ENCODE data around the gene TTC39B.

The TTC39B gene

DNA sequence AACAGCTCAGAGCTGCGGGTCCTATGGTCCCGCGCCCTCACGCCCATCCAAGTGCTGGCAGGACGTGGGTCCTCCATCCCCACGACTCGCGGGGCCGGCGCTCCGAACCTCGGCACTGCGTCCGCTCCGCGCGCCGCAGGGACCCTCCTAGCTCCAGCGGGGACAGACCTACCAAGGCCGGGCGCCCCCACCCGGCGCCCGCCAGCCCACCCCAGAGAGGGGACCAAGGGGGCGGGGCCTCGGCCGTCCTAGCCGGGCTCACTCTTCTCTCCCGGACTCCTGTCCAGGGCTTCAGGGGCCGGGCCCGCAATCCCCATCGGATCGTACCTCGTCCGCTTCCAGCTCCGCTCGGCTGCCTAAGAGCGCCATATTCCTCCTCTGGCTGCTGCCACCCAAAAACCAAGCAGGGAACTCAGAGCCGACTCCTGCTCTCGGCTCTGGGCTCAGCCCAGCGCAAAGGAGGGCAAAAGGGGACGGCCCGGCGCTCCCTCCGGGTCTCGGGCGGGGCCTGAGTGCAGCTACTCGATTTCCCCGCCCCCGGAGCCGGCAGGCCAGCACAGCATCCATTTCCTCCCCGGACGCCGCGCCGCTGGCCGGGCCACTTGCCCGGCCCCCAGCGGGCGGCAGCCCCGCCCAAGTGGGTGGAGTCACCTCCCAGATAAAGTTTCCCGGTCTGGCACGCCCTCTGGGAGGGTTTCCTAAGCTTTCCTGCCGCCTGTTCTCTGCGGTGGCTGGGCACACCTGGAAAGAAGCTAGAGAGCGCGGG lies at the start of gene TTC39B:
TTC39B (minus strand) TSS at position 460 of the 766 bp plus-strand sequence; CDS start at position 369, 91 bp downstream.
- H3F3A ChIP-seq (ENCODE audit: insufficient read depth, low read length), result no peaks in the 10 kb centered on the region
- no peak for TF ChIP-seq EZH2 (IDR thresholded peaks at IDR 0.05; ENCODE audit: borderline replicate concordance, low read length)
- TF ChIP-seq, protein P1, sequence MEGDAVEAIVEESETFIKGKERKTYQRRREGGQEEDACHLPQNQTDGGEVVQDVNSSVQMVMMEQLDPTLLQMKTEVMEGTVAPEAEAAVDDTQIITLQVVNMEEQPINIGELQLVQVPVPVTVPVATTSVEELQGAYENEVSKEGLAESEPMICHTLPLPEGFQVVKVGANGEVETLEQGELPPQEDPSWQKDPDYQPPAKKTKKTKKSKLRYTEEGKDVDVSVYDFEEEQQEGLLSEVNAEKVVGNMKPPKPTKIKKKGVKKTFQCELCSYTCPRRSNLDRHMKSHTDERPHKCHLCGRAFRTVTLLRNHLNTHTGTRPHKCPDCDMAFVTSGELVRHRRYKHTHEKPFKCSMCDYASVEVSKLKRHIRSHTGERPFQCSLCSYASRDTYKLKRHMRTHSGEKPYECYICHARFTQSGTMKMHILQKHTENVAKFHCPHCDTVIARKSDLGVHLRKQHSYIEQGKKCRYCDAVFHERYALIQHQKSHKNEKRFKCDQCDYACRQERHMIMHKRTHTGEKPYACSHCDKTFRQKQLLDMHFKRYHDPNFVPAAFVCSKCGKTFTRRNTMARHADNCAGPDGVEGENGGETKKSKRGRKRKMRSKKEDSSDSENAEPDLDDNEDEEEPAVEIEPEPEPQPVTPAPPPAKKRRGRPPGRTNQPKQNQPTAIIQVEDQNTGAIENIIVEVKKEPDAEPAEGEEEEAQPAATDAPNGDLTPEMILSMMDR (IDR thresholded peaks at IDR 0.05; ENCODE audit: low read length), result no peak
- H3K4me2 ChIP-seq (ENCODE audit: low read length), result peak within 1 kb of the TSS; percentile 83
- no peaks in the 10 kb centered on the region for H3K9me3 ChIP-seq (ENCODE audit: low read length)
- no peaks in the 10 kb centered on the region for H4K20me1 ChIP-seq (ENCODE audit: insufficient read depth, low read length)
- H3K27ac ChIP-seq (ENCODE audit: low read depth, low read length, poor library complexity, severe bottlenecking), result no peak within 1 kb of the TSS
- H3K79me2 ChIP-seq (ENCODE audit: insufficient read depth, low read length), result no peaks in the 10 kb centered on the region
- H3K4me1 ChIP-seq (ENCODE audit: insufficient read depth, low read length, severe bottlenecking), result peaks cover 9% of the 10 kb centered on the region
- peak within 1 kb of the TSS; percentile 71 for H3K4me3 ChIP-seq (ENCODE audit: low read depth, low read length, poor library complexity, severe bottlenecking)
- peak within 1 kb of the TSS; percentile 16 for H2AFZ ChIP-seq (ENCODE audit: low read length)
- H3K27me3 ChIP-seq (ENCODE audit: insufficient read depth, low read length), result no peaks in the 10 kb centered on the region
- H3K36me3 ChIP-seq (ENCODE audit: insufficient read depth, low read length), result no peaks in the 10 kb centered on the region
- H3K9ac ChIP-seq (ENCODE audit: low read length), result peak within 1 kb of the TSS; percentile 57
- H3K9me2 ChIP-seq (ENCODE audit: low read depth, low read length), result no peaks in the 10 kb centered on the region

DNA sequence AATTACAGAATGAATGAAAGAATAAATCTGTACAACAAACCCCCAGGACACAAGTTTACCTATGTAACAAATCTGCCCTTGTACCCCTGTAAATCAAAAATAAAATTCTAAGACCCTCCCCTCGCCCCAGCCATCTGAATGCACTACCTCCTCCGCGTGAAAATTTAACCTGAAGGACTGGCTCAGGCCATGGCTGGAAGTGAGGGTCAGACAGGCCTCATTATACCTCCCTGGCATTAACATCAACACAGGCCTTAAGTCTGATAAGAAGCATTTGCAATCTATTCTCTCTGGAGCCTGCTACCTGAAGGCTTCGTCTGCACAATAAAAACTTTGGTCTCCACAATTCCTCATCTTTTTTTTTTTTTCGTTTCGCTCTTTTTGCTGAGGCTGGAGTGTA lies 48.7 kb upstream of the TTC39B start:
- no peak overlapping the region for H3K9ac ChIP-seq (ENCODE audit: low read length)
- H3K9me3 ChIP-seq (ENCODE audit: low read length), result no peaks in the 10 kb centered on the region
- no peaks in the 10 kb centered on the region for H3K4me1 ChIP-seq (ENCODE audit: insufficient read depth, low read length, severe bottlenecking)
- no peaks in the 10 kb centered on the region for H4K20me1 ChIP-seq (ENCODE audit: insufficient read depth, low read length)
- H3K9me2 ChIP-seq (ENCODE audit: low read depth, low read length), result no peaks in the 10 kb centered on the region
- H3K79me2 ChIP-seq (ENCODE audit: insufficient read depth, low read length), result no peaks in the 10 kb centered on the region
- no peaks in the 10 kb centered on the region for H3F3A ChIP-seq (ENCODE audit: insufficient read depth, low read length)
- no peak overlapping the region for H3K4me3 ChIP-seq (ENCODE audit: low read depth, low read length, poor library complexity, severe bottlenecking)
- no peak overlapping the region for H2AFZ ChIP-seq (ENCODE audit: low read length)
- H3K4me2 ChIP-seq (ENCODE audit: low read length), result no peak overlapping the region
- H3K27ac ChIP-seq (ENCODE audit: low read depth, low read length, poor library complexity, severe bottlenecking), result no peak overlapping the region
- TF ChIP-seq, protein P1 (IDR thresholded peaks at IDR 0.05; ENCODE audit: low read length), result no peak
- no peak for TF ChIP-seq EZH2 (IDR thresholded peaks at IDR 0.05; ENCODE audit: borderline replicate concordance, low read length)
- H3K27me3 ChIP-seq (ENCODE audit: insufficient read depth, low read length), result no peaks in the 10 kb centered on the region
- no peaks in the 10 kb centered on the region for H3K36me3 ChIP-seq (ENCODE audit: insufficient read depth, low read length)

DNA sequence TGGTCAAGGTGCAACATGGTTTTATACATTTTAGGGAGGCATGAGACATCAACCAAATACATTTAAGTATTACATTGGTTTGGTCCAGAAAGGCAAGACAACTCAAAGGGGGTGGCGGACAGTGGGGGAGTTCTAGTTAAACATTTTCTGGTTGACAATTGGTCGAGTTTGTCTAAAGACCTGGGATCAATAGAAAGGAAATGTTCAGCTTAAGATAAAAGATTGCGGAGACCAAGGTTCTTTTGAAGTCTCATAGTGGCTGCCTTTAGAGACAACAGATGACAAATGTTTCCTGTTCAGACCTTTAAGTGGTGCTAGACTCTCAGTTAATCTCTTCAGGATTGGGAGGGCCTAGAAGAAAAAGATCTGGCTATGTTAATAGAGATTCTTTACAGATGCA lies 47.7 kb upstream of the TTC39B start:
- H3K9me2 ChIP-seq (ENCODE audit: low read depth, low read length), result no peaks in the 10 kb centered on the region
- no peaks in the 10 kb centered on the region for H3K27me3 ChIP-seq (ENCODE audit: insufficient read depth, low read length)
- H3K4me3 ChIP-seq (ENCODE audit: low read depth, low read length, poor library complexity, severe bottlenecking), result no peak overlapping the region
- H3K27ac ChIP-seq (ENCODE audit: low read depth, low read length, poor library complexity, severe bottlenecking), result no peak overlapping the region
- no peaks in the 10 kb centered on the region for H3K4me1 ChIP-seq (ENCODE audit: insufficient read depth, low read length, severe bottlenecking)
- no peaks in the 10 kb centered on the region for H3F3A ChIP-seq (ENCODE audit: insufficient read depth, low read length)
- no peak overlapping the region for H3K4me2 ChIP-seq (ENCODE audit: low read length)
- no peaks in the 10 kb centered on the region for H3K79me2 ChIP-seq (ENCODE audit: insufficient read depth, low read length)
- H3K36me3 ChIP-seq (ENCODE audit: insufficient read depth, low read length), result no peaks in the 10 kb centered on the region
- no peaks in the 10 kb centered on the region for H4K20me1 ChIP-seq (ENCODE audit: insufficient read depth, low read length)
- H3K9ac ChIP-seq (ENCODE audit: low read length), result no peak overlapping the region
- no peaks in the 10 kb centered on the region for H3K9me3 ChIP-seq (ENCODE audit: low read length)
- no peak overlapping the region for H2AFZ ChIP-seq (ENCODE audit: low read length)
- TF ChIP-seq, protein P1 (IDR thresholded peaks at IDR 0.05; ENCODE audit: low read length), result no peak
- TF ChIP-seq EZH2 (IDR thresholded peaks at IDR 0.05; ENCODE audit: borderline replicate concordance, low read length), result no peak

Measured in OCI-LY1 (cell line).